HUDEP-2 (cell line): ENCODE measurements around the gene PDGFRB.
"Not testable (repeated sequence)": the region's sequence is repeated elsewhere in the genome, so short reads cannot be mapped to it uniquely, and the experiment has no call there.

Experiments
- DNase-seq, 76 experiments: peaks; one replicate each; lab custom pipeline; 2025; ENCODE audit not compliant: unreplicated experiment in 76 of 76; lab: John Stamatoyannopoulos, UW

The PDGFRB gene

DNA sequence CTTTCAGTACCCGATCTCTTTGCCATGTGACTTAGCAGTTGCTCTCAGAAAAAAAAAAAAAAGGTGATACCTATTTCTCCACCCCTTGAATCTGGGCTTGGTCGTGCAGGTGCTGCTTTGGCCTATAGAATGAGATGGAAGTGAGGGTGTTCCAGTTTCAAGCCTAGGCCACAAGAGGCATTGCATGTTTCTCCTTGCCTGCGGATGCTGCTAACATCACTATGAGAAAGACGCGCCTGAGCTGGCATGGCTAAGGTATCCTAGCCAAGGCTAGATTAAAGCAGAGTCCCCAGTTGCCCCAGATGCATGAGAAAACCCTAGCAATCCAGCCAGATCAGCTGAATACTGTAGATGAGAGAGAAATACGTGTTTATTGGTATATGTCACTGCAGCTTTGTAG, 54.6 kb downstream of the PDGFRB start:
- DNase-seq = no peak

DNA sequence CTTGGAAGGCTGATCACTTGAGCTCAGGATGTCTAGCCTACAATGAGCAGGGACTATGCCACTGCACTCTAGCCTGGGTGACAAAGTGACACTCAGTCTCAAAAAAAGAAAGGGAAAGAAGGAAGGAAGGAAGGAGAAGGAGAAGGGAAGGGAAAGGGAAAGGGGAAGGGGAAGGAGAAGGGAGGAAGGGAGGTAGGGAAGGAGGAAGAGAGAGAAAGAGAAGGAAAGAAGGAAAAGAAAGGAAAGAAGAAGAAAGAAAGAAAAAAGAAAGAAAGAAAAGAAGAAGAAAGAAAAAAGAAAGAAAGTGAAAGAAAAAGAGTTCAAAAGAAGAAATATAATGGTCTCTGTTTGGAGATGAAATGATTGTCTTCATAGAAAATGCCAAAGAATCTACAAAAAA, 58.5 kb downstream of the PDGFRB start:
- DNase-seq = no peak

DNA sequence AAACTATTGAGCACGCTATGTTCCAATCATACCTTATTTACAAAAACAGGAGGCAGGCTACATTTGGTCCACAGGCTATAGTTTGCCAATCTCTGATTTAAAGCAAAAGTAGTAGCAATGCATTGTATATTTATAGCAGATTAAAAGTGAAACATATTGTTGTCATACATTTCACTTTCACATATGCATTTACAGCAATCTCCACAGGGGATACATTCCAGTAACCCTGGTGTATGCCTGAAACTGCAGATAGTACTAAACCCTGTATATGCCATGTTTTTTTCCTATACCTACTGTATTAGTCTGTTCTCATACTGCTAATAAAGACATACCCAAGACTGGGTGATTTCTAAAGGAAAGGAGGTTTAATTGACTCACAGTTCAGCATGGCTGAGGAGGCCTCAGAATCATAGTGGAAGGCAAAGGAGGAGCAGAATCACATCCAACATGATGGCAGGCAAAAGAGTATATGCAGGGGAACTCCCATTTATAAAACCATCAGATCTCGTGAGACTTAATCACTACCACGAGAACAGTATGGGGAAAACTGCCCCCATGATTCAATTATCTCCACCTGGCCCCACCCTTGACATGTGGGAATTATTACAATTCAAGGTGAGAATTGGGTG, 63.4 kb downstream of the PDGFRB start:
- DNase-seq = no peak

DNA sequence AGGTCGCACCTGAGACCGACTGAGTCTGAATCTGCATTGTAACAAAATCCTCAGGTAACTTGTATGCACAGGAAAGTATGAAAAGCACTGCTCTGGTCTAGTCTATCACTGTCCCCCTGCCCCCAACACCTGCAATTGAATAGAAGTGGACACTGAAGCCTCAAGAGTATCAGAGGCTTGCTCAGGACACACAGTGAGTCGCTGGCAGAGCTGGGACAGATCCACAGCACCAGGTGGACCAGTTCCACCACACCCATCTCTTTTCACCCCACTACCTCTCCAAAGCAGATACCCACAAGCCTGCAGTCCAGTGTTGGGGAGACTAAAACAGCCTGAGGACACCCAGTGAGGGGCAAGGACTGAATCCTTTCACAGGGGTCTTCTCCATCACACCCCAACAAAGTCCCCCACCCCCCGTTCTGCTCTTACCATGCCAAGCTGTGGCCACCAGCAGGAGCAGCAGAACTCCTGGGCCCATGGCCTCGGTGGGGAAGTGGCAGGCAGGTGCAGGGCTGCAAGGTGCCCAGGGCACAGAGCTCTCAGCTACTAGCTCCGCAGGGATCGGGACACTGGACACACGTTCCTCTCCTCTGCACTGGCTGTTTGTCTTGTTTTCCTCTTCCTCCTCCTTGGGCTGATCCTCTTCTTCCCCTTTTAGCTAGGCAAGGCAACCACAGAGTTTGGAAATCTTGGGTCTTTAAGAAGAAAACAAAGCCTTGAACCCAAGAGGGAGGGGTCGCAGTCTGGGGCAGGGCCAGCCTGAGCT, 69.5 kb downstream of the PDGFRB start, which contains the start of gene CSF1R:
TSS of gene CSF1R (minus strand) at position 605 of the 766 bp plus-strand sequence. CDS start at position 478, 127 bp downstream.
- no peak for DNase-seq

DNA sequence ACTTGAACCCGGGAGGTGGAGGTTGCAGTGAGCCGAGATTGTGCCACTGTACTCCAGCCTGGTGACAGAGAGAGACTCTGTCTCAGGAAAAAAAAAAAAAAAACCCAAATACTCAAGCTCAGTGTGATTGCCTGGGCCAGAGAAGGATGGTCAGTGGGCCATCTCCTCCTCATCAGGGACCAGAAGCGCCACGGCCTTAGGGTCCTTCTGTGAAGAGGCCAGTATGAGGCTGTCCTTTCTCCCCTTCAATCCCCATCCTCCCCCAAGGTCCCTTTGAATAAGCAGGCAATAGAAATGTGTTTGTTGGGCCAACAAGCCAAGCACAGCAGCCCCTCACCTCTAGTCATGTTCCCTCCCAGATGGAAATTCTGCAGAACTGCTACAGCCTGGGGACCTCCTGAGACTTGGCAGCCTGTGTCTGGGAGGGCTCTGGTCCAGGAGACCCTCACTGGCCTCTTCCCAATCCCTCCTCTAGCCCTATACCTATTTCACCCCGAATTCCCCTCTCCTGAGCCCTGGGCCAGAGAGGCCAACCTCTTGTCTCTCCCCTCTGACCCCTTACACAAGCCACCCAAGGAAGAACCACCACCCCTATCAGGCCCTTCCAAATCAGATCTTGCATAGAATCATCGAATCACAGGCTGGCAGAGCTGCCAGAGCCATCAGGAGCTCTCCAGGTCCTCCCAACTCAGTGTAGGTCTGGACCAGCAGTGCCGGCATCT, 70.3 kb downstream of the PDGFRB start:
- no peak for DNase-seq

DNA sequence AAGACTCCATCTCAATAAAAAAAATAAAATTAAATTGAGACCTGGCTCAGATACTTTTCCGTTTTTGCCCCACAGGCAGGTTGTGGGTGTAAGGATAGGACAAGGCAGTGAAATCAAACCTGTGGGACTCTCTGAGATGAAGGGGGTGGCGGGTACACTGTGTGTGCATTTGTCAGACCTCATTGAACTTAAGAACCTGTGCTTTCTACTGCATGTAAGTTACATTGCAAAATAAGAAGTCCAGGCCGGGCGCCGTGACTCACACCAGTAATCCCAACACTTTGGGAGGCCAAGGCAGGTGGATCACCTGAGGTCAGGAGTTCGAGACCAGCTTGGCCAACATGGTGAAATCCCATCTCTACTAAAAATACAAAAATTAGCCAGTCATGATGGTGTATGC, 70.9 kb downstream of the PDGFRB start:
- not testable (repeated sequence) for DNase-seq

DNA sequence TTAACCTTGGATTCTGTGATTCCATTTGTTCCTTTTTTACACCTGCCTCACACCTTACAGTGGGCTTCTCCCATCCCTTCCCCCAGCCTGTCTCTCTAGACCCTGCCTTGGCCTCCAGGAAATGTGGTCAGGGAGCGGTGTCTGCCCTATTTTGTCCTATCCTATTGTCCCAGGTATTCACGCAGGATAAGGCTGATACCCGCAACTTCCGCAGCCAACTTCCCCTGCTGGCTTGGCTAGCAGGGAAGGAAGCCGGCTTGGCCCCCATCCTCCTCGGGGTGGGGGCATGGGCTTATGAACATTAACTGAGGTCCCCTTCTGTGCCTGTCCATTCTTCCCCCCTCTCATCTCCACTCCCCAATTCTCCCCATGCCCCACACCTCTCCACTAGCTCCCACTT, 72.8 kb downstream of the PDGFRB start:
- DNase-seq = no peak

DNA sequence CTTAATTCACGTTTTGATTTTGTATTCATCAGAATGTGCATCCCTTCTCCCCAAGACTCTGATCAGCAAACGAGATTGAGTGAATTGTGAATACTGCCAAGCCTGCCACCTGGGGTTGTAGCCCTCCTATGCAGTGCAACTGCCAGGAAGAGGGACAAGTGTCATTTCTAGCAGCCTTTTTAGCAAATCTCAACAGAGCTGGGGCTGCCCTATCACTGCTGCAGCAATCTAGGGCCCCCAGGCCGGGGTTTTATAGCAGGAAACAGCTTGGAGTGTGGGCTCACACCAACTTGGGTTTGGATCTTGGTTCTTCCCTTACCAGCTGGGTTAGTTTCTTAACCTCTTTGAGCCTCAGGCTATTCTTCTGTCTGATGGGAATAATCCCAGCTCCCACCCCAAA, 73.3 kb downstream of the PDGFRB start:
- DNase-seq = no peak

DNA sequence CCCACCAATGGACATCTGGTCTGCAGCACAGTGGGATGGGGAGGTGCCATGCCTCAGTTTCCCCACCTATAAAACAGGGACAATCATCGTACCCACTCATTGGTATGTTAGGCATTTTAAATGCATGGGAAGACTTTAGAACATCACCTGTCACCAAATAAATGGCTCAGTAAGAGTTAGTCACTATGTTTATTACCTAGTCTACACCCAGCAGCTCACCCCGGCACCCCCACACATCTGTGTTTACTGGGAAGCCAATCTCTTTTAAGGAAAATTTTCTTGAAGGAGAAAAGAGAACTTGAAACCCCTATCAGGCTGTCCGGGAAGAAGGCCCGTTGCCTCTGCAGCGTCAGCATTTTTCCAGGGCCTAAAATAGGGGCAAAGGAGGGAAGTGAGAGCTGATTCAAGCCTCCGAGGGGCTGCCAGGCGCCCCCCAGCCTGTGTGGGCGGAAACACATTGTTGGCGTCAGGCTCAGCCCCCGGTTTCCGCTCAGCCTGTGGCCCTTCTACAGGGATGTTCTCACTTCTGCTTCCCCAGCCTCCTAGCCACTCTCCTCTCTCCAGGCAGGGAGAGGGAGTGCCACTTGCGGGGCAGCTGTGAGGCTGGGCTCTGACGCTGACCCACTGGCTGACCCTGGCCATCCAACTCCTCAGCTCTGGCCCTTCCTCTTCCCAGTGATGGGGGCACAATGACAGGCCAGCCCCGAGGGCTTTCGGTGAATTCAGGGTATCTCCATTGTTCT, 73.9 kb downstream of the PDGFRB start:
- no peak for DNase-seq

DNA sequence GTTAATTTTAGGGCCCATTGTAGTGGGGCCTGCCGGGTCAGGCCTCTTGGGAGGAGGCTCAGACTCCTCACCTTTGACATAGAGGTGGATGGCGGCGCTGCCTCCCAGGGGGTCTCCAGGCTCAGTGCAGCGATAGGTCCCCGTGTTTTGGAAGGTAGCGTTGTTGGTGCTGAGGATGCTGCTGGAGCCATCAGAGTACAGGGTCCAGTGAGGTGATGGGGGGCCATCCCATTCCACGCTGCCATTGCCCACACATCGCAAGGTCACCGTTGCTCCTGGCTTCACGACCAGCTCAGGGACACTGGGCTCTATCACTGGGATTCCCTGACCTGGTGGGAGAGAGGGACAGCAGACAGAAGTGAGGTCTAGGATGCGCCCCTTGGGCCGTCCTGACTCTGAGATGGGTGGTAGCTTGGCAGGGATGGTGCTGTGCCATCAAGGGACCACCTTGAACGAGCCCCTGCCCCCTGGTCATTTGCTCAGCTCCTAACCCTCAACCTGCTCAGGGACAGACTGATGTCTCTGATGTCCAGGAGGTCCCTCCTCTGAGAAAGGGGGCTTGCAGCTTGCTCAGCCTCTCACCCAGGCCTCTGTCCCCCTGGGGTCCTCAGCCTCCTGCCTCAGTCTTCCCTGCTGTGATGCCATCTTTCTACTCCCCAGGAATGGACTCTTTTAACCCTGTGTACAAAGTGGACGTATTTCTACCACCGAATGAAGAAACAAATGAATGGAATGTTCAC, 74.8 kb downstream of the PDGFRB start:
- no peak for DNase-seq

DNA sequence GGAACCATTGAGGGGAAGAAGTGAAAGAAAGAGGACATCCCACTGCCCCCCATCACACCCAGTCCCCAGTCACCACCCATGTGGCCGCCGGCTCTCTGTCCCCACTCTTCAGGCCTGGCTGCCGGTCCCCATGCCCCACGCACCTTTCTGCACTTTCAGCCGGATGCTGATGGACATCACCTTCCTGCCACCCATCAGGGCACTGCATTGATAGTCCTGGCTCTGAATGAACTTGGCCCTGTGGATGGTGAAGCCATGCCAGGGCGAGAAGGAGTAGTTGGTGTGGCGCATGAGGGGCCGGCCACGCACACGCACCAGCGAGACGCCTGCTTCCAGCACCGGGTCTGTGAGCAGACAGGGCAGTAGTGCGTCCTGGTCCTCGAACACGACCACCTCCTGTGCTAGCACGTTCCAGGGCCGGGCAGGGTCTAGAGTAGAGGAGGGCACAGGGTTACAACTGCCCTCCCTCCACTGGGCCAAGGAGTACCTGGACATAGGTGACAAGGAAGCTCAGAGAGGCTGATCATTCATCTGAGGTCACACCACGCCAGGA, 75.7 kb downstream of the PDGFRB start:
- DNase-seq = no peak

DNA sequence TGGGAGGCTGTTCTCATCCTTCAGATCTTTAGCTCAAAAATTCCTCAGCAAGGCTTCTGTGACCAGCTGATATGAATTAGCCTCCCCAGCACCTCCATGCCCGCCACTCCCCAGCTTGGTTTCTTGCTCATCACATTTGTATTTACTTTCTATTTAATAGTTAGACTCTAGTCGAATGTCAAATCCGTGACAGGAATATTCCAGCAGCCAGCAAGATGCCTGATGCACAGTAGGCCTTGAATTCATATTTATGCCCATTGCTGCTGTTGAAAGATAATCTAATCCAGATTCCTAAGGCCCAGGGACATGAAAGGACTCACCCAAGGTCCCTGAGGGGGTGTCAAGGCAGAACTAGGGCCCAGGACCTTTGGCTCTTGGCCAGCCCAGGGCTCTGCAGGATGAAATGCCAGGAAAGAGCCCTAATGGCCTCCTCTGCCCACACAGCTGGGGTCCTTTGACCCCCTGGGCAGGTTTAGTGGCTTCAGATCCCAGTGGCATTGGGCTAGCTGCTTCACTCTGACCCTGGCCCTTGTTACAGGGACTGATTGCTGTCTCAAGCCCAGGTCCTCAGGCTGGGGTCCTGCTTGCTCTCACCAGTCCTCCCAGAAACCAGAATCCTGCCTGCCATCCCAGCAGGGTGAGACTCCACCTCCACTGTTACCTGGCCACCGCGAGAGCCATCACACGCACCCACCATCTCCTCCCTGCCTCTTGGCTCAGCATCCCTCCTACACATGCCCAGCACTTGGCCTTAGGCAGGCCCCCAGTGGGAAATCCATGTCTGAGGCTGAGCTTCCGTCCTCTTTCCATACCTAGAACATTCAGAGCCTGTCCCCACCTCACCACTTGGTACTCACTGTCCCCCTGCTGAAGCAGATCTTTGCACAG, 76.6 kb downstream of the PDGFRB start:
- DNase-seq = no peak

DNA sequence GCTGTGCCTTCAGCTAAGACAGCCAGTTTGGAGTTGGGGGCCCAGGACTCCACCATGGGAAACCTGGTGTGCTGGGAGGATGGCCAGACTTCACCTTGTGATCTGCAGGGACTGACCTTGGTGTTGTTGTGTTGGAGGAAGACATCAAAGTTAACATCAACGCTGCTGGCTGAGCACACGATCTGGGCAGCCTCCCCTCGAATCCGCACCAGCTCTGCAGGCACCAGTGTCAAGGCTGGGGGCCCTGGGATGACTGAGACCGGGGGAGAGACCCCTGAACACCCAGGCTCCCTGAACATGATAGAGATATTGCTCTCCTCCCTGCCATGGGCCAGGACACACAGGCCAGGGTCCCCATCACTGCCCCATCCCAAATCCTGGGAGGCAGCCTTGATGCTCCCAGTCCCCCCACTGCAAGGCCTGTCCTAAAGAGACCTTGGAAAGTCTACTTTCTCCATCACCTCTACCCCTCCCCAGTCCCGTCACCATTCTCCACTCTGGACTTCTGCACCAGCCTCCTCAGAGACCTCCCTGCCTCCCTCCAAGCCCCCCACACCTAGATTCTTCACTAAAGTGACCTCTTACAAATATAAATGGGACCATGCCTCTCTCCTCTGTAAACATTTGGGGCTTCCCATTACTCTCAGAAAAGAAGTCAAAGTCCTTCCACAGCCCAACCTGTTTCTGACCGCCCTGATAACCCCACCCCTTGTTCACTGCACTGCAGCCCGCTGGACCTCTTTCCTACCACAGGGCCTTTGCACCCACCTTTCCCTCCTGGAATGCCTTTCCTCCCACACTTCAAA, 77.4 kb downstream of the PDGFRB start:
- DNase-seq = no peak

DNA sequence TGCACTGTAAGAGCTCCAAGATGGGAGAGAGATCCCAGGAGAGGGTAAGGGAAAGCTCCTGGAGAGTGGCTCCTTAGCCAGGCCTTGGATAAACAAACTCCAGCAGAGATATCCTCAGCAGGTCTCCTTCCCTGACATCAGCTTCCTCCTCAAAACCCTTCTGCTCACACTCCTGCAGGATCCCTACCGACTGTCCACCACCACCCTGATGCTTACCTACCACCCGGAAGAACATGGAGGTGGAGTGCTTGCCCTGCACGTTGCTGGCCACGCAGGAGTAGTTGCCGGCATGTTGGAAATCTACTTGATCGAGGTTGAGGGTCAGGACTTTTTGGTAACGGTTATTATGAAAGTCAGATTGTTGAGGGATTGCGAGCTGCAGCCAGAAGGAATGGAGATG, 78.6 kb downstream of the PDGFRB start:
- no peak for DNase-seq

DNA sequence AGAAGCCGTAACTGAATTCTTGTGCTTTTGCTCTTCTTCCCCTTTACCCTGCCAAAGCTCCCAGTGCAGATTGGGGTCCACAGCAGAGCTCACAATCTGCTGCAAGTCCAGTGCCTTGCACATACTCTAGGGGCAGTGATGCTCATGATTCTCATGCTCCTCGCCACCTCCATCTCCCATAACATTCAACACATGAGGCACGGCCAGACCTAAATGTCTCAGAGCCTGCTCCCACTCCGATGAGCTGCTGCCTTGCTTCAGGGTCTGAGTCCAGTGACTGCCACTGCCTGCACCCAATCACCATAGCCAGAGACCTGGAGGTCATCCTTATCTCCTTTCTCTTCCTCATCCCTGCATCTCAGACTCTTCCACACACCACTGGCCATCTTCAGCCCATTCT, 79.8 kb downstream of the PDGFRB start:
- DNase-seq = no peak

DNA sequence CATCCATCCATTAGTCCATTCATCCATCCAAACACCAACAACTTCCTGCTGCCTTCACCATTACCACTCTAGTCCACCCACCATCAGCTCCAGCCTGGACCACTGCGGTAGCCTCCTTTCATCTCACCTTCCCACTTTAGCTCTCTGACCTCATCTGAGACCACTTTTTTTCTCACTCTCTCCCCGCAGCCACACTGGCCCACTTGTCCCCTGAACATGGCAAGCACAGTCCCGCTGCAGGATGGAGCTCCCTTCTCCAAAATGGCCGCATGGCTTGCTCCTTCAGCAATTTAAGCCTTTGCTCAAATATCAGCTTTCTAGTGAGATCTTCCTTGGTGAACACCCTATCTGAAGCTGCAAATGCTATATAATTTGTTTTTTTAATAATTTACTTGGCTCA, 80.4 kb downstream of the PDGFRB start:
- DNase-seq = no peak

DNA sequence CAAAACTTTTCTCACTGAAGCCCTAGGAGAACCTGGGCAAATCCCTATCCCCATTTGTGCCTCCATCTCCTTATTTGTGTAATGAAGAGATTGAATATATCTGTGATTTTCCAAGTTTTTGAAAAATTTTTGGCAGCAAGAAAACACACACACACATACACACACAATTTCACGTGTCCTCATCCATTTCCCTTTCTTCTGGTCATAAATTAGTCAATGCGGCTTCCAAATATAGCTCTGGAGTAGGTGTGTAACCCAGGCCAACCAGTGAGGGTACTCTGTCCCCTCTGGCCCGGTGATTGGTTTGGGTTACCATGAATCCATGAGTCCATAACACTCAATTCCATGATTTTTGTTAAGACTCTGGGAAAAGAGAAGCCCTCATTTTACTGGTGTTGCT, 82.0 kb downstream of the PDGFRB start:
- DNase-seq = no peak

DNA sequence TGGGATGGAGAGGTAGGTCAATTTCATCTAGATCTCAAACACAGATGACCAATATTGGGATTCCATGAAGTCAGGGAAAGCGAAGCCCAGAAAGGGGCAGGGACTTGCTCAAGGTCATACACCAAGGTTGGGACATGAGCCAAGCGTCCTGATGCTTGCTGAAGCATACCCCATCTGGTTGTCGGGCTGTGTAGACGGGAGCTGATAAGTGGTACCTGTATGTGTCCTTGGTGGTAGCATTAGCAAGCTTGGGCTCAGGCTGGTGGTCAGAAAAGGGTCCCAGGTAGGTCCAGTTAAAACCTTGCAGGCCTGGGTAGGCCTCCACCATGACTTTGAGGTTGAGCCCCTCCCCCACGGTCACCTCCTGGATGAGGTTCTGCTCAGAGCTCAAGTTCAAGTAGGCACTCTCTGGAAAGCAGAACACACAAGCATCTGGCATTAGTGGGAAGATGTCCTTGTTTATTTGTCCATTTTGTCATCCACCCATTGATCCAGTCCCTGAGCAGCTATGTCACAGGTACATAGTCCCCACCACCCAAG, 82.5 kb downstream of the PDGFRB start:
- no peak for DNase-seq
